ENCODE measurements around the gene HDAC8. TPM values are rescaled to one million over a fixed set of nuclear protein-coding genes. Genes with fewer than 3 reads are reported as not detected.
"Not testable (repeated sequence)": the region's sequence is repeated elsewhere in the genome, so short reads cannot be mapped to it uniquely, and the experiment has no call there.

HDAC8 gene
- total RNA-seq, 2 donors from 2014 or later, result 31.5 to 46.8 TPM

GRCh38 chrX:72492499-72492898 lies 80.1 kb downstream of the HDAC8 start:
- Mint-ChIP-seq H3K27me3 (peaks cover 0 to 5% of the 10 kb centered on the region in 2 donors), H3K4me3 (no peak overlapping the region), H3K9me3 (no peaks in the 10 kb centered on the region), H3K4me1 (ENCODE audit: low read depth in 2 of 2) (peaks cover 3 to 12% of the 10 kb centered on the region in 2 donors), H3K36me3 (peaks cover 8% of the 10 kb centered on the region), H3K27ac (no peak overlapping the region)
- ATAC-seq (no peak), DNase-seq (ENCODE audit: low spot score) (no peak)

GRCh38 chrX:72490221-72490620 lies 82.4 kb downstream of the HDAC8 start:
- not testable (repeated sequence) for H3K27ac Mint-ChIP-seq; H3K27me3 Mint-ChIP-seq; DNase-seq (ENCODE audit: low spot score); H3K9me3 Mint-ChIP-seq; H3K4me3 Mint-ChIP-seq; ATAC-seq
- peaks cover 12% of the 10 kb centered on the region for H3K36me3 Mint-ChIP-seq
- H3K4me1 Mint-ChIP-seq (ENCODE audit: low read depth in 2 of 2), result peaks cover 3 to 12% of the 10 kb centered on the region in 2 donors

DNA sequence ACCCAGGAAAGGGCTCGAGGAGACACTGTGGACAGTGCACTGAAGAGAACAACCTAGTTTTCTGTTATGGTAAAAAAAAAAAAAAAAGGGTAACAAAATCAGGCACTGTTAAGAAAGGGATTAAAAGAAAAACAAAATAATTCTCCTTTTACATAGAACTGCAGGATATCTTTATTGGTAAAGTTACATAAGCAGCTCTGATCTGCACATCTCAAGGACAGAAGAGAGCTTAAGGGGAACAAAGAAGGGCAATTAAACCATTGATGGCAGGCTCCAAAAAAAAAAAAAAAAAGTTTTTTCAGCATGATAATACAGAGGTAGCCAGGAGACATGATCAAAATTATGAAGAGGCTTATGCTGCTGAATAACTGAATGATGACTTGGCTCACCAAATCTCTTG lies 85.0 kb downstream of the HDAC8 start:
- Mint-ChIP-seq H3K9me3 (no peaks in the 10 kb centered on the region), H3K27me3 (peaks cover 0 to 4% of the 10 kb centered on the region in 2 donors), H3K27ac (no peak overlapping the region), H3K4me1 (ENCODE audit: low read depth in 2 of 2) (peaks cover 3 to 7% of the 10 kb centered on the region in 2 donors), H3K4me3 (no peak overlapping the region), H3K36me3 (peaks cover 10% of the 10 kb centered on the region)
- ATAC-seq, result no peak
- DNase-seq (ENCODE audit: low spot score), result no peak

- no peaks in the 10 kb centered on the region for H3K4me1 Mint-ChIP-seq (ENCODE audit: low read depth in 2 of 2)
- ATAC-seq, result no peak
- H3K4me3 Mint-ChIP-seq, result no peak overlapping the region
- H3K27ac Mint-ChIP-seq, result no peak overlapping the region
- no peaks in the 10 kb centered on the region for H3K27me3 Mint-ChIP-seq
- no peaks in the 10 kb centered on the region for H3K9me3 Mint-ChIP-seq
- H3K36me3 Mint-ChIP-seq, result no peaks in the 10 kb centered on the region
- no peak for DNase-seq (ENCODE audit: low spot score)
These were observed 93.0 kb downstream of the HDAC8 start for GRCh38 chrX:72479324-72480274.

- Mint-ChIP-seq H3K27ac (no peak overlapping the region), H3K4me3 (no peak overlapping the region), H3K9me3 (no peaks in the 10 kb centered on the region), H3K27me3 (peaks cover 0 to under 1% of the 10 kb centered on the region in 2 donors), H3K4me1 (ENCODE audit: low read depth in 2 of 2) (no peaks in the 10 kb centered on the region), H3K36me3 (no peaks in the 10 kb centered on the region)
- ATAC-seq (no peak), DNase-seq (ENCODE audit: low spot score) (no peak)
These were observed 93.8 kb downstream of the HDAC8 start for GRCh38 chrX:72478853-72479252.

DNA sequence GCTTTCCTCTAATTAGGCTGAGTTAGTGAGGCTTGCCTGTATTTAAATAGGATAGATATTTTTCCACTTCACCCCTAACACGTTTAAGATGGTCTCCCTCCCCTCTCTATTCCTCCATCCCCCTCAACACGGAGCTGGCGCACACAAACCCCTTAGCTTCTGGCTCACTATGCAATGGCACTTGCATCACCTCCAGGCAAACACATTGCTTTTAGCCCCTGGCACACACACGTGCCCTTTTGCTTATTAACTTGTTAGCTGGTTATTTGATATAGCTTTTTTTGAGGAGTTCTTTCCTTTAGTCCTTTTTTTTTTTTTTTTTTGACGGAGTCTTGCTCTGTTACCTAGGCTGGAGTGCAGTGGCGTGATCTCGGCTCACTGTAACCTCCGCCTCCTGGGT lies 94.3 kb downstream of the HDAC8 start:
- no peaks in the 10 kb centered on the region for H3K9me3 Mint-ChIP-seq
- no peak for ATAC-seq
- H3K4me3 Mint-ChIP-seq, result no peak overlapping the region
- no peaks in the 10 kb centered on the region for H3K4me1 Mint-ChIP-seq (ENCODE audit: low read depth in 2 of 2)
- DNase-seq (ENCODE audit: low spot score), result no peak
- no peak overlapping the region for H3K27ac Mint-ChIP-seq
- H3K27me3 Mint-ChIP-seq, result peaks cover 0 to 2% of the 10 kb centered on the region in 2 donors
- H3K36me3 Mint-ChIP-seq, result no peaks in the 10 kb centered on the region

GRCh38 chrX:72477781-72478181 lies 94.9 kb downstream of the HDAC8 start:
- Mint-ChIP-seq H3K4me1 (ENCODE audit: low read depth in 2 of 2) (no peaks in the 10 kb centered on the region), H3K36me3 (peaks cover 4% of the 10 kb centered on the region), H3K27ac (no peak overlapping the region), H3K27me3 (peaks cover 0 to 2% of the 10 kb centered on the region in 2 donors), H3K4me3 (no peak overlapping the region), H3K9me3 (no peaks in the 10 kb centered on the region)
- ATAC-seq (no peak), DNase-seq (ENCODE audit: low spot score) (no peak)

DNA sequence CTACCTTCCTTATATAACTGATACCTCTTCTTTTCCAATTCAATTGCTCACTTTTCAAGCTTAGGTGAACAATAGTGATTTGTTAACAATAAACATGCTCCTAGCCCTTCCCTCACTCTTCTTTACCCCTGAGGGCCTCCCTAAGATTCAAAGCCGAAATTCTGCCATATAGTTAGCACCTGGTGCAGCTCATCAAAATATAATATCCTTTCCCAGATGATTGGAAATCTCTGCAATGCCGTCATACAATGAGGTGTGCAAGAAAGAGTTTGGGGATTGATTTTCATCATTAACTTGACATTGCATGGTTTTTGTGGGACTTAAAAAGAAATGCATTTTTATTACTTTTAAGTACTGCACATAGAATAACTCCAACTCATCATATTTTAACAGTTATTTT lies 95.3 kb downstream of the HDAC8 start:
- Mint-ChIP-seq H3K4me1 (ENCODE audit: low read depth in 2 of 2) (no peaks in the 10 kb centered on the region), H3K4me3 (no peak overlapping the region), H3K27me3 (peaks cover 0 to 2% of the 10 kb centered on the region in 2 donors), H3K27ac (no peak overlapping the region), H3K36me3 (peaks cover 8% of the 10 kb centered on the region), H3K9me3 (no peaks in the 10 kb centered on the region)
- DNase-seq (ENCODE audit: low spot score) (no peak), ATAC-seq (no peak)

GRCh38 chrX:72475952-72476668 lies 96.5 kb downstream of the HDAC8 start:
- Mint-ChIP-seq H3K9me3 (no peaks in the 10 kb centered on the region), H3K4me3 (no peak overlapping the region), H3K27me3 (peaks cover 0 to 2% of the 10 kb centered on the region in 2 donors), H3K4me1 (ENCODE audit: low read depth in 2 of 2) (no peaks in the 10 kb centered on the region), H3K27ac (no peak overlapping the region), H3K36me3 (peaks cover 8% of the 10 kb centered on the region)
- ATAC-seq, result no peak
- no peak for DNase-seq (ENCODE audit: low spot score)

GRCh38 chrX:72475338-72475737 lies 97.3 kb downstream of the HDAC8 start:
- DNase-seq (ENCODE audit: low spot score) (no peak), ATAC-seq (no peak)
- H3K9me3 Mint-ChIP-seq, result no peaks in the 10 kb centered on the region
- H3K4me3 Mint-ChIP-seq, result no peak overlapping the region
- H3K27me3 Mint-ChIP-seq, result peaks cover 0 to 4% of the 10 kb centered on the region in 2 donors
- H3K27ac Mint-ChIP-seq, result no peak overlapping the region
- H3K36me3 Mint-ChIP-seq, result peaks cover 8% of the 10 kb centered on the region
- H3K4me1 Mint-ChIP-seq (ENCODE audit: low read depth in 2 of 2), result no peaks in the 10 kb centered on the region

DNA sequence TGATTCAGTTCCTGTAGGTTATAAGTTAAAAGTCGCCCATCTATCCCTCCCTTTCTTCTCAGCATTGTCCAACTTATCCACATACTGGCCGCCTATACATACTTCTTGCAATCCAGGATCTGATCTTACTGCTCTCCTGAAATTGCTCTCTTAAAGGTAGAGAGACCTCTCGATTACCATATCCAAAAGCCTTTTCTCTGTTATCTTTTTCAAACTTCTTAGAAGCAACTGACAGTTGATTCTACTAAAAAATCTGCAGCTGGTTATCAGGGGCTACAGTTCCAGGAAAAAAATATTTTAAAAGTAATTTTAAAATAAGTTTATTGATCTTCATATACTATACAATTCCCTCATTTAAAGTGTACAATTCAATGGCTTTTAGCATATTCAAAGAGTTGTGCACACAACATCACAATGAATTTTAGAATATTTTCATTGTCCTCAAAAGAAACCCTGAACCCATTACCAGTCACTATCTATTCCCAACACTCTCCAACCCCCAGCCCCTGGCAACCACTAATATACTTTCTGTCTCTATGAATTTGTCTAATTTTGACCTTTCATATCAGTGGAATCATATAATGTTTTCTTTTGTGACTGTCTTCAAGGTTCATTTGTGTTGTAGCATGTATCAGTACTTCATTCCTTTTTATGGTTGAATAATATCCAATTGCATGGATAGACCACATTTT lies 102.0 kb downstream of the HDAC8 start:
- ATAC-seq (no peak), DNase-seq (ENCODE audit: low spot score) (no peak)
- Mint-ChIP-seq H3K9me3 (no peaks in the 10 kb centered on the region), H3K4me1 (ENCODE audit: low read depth in 2 of 2) (no peaks in the 10 kb centered on the region), H3K4me3 (no peak overlapping the region), H3K27ac (no peak overlapping the region), H3K36me3 (peaks cover 8% of the 10 kb centered on the region), H3K27me3 (peaks cover 0 to 7% of the 10 kb centered on the region in 2 donors)

DNA sequence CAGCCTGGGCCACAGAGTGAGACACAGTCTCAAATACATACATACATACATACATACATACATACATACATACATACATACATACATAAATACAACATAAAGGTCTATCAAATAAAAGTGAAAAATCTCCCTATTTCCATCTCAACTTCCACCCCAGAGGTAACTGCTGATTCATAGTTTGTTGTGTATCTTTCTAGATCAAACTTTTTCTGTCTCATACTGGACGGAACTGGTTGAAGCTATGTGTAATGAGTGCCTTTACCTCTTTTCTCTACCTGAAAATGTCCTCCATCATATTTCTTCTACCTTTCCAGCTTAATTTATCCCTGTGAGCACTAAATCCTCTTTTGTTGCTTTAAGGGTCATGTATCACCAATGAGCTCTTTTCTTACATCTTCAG lies 102.5 kb downstream of the HDAC8 start:
- no peaks in the 10 kb centered on the region for H3K4me1 Mint-ChIP-seq (ENCODE audit: low read depth in 2 of 2)
- DNase-seq (ENCODE audit: low spot score) (no peak), ATAC-seq (no peak)
- no peak overlapping the region for H3K4me3 Mint-ChIP-seq
- H3K9me3 Mint-ChIP-seq, result no peaks in the 10 kb centered on the region
- no peak overlapping the region for H3K27ac Mint-ChIP-seq
- H3K27me3 Mint-ChIP-seq, result peaks cover 0 to 7% of the 10 kb centered on the region in 2 donors
- H3K36me3 Mint-ChIP-seq, result peaks cover 8% of the 10 kb centered on the region

- DNase-seq (ENCODE audit: low spot score) (no peak), ATAC-seq (no peak)
- Mint-ChIP-seq H3K27me3 (peaks cover 0 to 6% of the 10 kb centered on the region in 2 donors), H3K9me3 (no peaks in the 10 kb centered on the region), H3K4me3 (no peak overlapping the region), H3K4me1 (ENCODE audit: low read depth in 2 of 2) (no peaks in the 10 kb centered on the region), H3K36me3 (peaks cover 8% of the 10 kb centered on the region), H3K27ac (no peak overlapping the region)
These were observed 104.0 kb downstream of the HDAC8 start for GRCh38 chrX:72468607-72469006.
